HEK293 (cell line): Measurements from ENCODE around the gene FRY.

Experiments
- CTCF ChIA-PET: fragments of 350-600 bp; formaldehyde crosslinking; extraction: SDS; loops from one replicate; lab custom pipeline; 2021; ENCODE audit warnings: antibody characterized with exemption; lab: Yijun Ruan, JAX
- POLR2A ChIA-PET: fragments of 300-600 bp; formaldehyde crosslinking; extraction: SDS; loops from one replicate; lab custom pipeline; 2020; ENCODE audit warnings: antibody characterized with exemption, inconsistent platforms; lab: Yijun Ruan, JAX
- H3K27ac ChIP-seq: fragments of 200-500 bp; sonication (Bioruptor generic); 2 replicates; pipeline ENCODE4 v1.5.1; 2014; ENCODE audit warnings: low read depth, low read length, control low read depth, inconsistent platforms; ENCODE audit errors: extremely low read depth
- H3K36me3 ChIP-seq, 2 experiments: fragments of 200-500 bp in 1 of 2; sonication (Bioruptor generic) in 1 of 2; 1 replicate in 1 of 2; 2 replicates in 1 of 2; pipeline ENCODE4 v1.5.1; 2014 to 2017; ENCODE audit warnings: inconsistent platforms in 2 of 2, low read length in 2 of 2; ENCODE audit not compliant: control insufficient read depth in 2 of 2, insufficient read depth in 1 of 2
- H3K4me1 ChIP-seq: fragments of 200-500 bp; sonication (Bioruptor generic); 2 replicates; pipeline ENCODE4 v1.5.1; 2014; ENCODE audit warnings: mild to moderate bottlenecking, low read length, inconsistent platforms; ENCODE audit not compliant: control insufficient read depth, insufficient read depth
- H3K4me3 ChIP-seq: 2 replicates; pipeline ENCODE4 v1.5.1; 2011; ENCODE audit warnings: low read depth, mild to moderate bottlenecking, control low read depth, low read length, moderate library complexity
- H3K9me3 ChIP-seq: fragments of 200-500 bp; sonication (Bioruptor generic); 2 replicates; pipeline ENCODE4 v1.5.1; 2014; ENCODE audit warnings: low read depth, low read length, inconsistent platforms; ENCODE audit not compliant: control insufficient read depth, insufficient read depth
- GFI1B ChIP-seq: fragments of 450-650 bp; formaldehyde crosslinking; IDR thresholded peaks from 2 replicates; pipeline ENCODE4 v1.5.1; 2016; ENCODE audit warnings: missing biosample characterization, missing genetic modification characterization
- MEIS1 ChIP-seq: sonication (generic); formaldehyde crosslinking; IDR thresholded peaks from 2 replicates; pipeline ENCODE4 v1.8.1; 2022; ENCODE audit warnings: missing genetic modification reagents, mild to moderate bottlenecking, borderline replicate concordance
- PRDM1 ChIP-seq: fragments of 450-650 bp; formaldehyde crosslinking; IDR thresholded peaks from 2 replicates; pipeline ENCODE4; 2016; ENCODE audit warnings: missing biosample characterization, missing genetic modification characterization
- ZBTB17 ChIP-seq: fragments of 450-650 bp; formaldehyde crosslinking; IDR thresholded peaks from 2 replicates; pipeline ENCODE4 v1.5.1; 2016; ENCODE audit warnings: missing biosample characterization, missing genetic modification characterization
- ZNF121 ChIP-seq: fragments of 450-650 bp; formaldehyde crosslinking; IDR thresholded peaks from 2 replicates; pipeline ENCODE4 v1.5.1; 2016; ENCODE audit warnings: missing biosample characterization, missing genetic modification characterization
- ZNF140 ChIP-seq: fragments of 450-650 bp; formaldehyde crosslinking; IDR thresholded peaks from 2 replicates; pipeline ENCODE4 v1.5.1; 2016; ENCODE audit warnings: missing biosample characterization, missing genetic modification characterization
- ZNF157 ChIP-seq: fragments of 450-650 bp; formaldehyde crosslinking; IDR thresholded peaks from 2 replicates; pipeline ENCODE4 v1.5.1; 2016; ENCODE audit warnings: missing biosample characterization, missing genetic modification characterization
- ZNF202 ChIP-seq: fragments of 450-650 bp; formaldehyde crosslinking; IDR thresholded peaks from 2 replicates; pipeline ENCODE4 v1.5.1; 2016; ENCODE audit warnings: missing biosample characterization, missing genetic modification characterization, borderline replicate concordance
- ZNF302 ChIP-seq: fragments of 450-650 bp; formaldehyde crosslinking; IDR thresholded peaks from 2 replicates; pipeline ENCODE4 v1.5.1; 2016; ENCODE audit warnings: missing biosample characterization, missing genetic modification characterization, low read depth
- ZNF529 ChIP-seq: fragments of 450-650 bp; formaldehyde crosslinking; IDR thresholded peaks from 2 replicates; pipeline ENCODE4 v1.5.1; 2017; ENCODE audit warnings: missing genetic modification characterization, missing biosample characterization; ENCODE audit not compliant: insufficient replicate concordance
- ZNF548 ChIP-seq: fragments of 450-650 bp; formaldehyde crosslinking; IDR thresholded peaks from 2 replicates; pipeline ENCODE4 v1.5.1; 2016; ENCODE audit warnings: missing biosample characterization, missing genetic modification characterization
- ZNF558 ChIP-seq: fragments of 450-650 bp; formaldehyde crosslinking; IDR thresholded peaks from 2 replicates; pipeline ENCODE4 v1.5.1; 2016; ENCODE audit warnings: missing biosample characterization, missing genetic modification characterization
- ZNF560 ChIP-seq: fragments of 450-650 bp; formaldehyde crosslinking; IDR thresholded peaks from 2 replicates; pipeline ENCODE4 v1.5.1; 2017; ENCODE audit warnings: missing biosample characterization, missing genetic modification characterization, borderline replicate concordance
- ZNF610 ChIP-seq: fragments of 450-650 bp; formaldehyde crosslinking; IDR thresholded peaks from 2 replicates; pipeline ENCODE4 v1.5.1; 2016; ENCODE audit warnings: missing biosample characterization, missing genetic modification characterization, borderline replicate concordance
- ZNF654 ChIP-seq: fragments of 450-650 bp; formaldehyde crosslinking; IDR thresholded peaks from 2 replicates; pipeline ENCODE4 v1.5.1; 2016; ENCODE audit warnings: low read depth, missing biosample characterization, missing genetic modification characterization
- ZNF747 ChIP-seq: fragments of 450-650 bp; formaldehyde crosslinking; IDR thresholded peaks from 2 replicates; pipeline ENCODE4 v1.5.1; 2016; ENCODE audit warnings: missing biosample characterization, missing genetic modification characterization
- ZNF843 ChIP-seq: fragments of 450-650 bp; formaldehyde crosslinking; IDR thresholded peaks from 2 replicates; pipeline ENCODE4 v1.5.1; 2016; ENCODE audit warnings: missing biosample characterization, missing genetic modification characterization
- ZSCAN23 ChIP-seq: fragments of 450-650 bp; formaldehyde crosslinking; IDR thresholded peaks from 2 replicates; pipeline ENCODE4 v1.5.1; 2016; ENCODE audit warnings: missing biosample characterization, missing genetic modification characterization
- TF ChIP-seq, protein P1 (sequence below): fragments of 450-650 bp; formaldehyde crosslinking; IDR thresholded peaks from 2 replicates; pipeline ENCODE4 v1.5.1; 2016; ENCODE audit warnings: missing biosample characterization, missing genetic modification characterization
- TF ChIP-seq, protein P2 (sequence below): fragments of 450-650 bp; formaldehyde crosslinking; IDR thresholded peaks from 2 replicates; pipeline ENCODE4 v1.5.1; 2017; ENCODE audit warnings: missing biosample characterization, mild to moderate bottlenecking, missing genetic modification characterization, moderate library complexity
- TF ChIP-seq, protein P3 (sequence below): fragments of 450-650 bp; formaldehyde crosslinking; IDR thresholded peaks from 2 replicates; pipeline ENCODE4 v1.5.1; 2017; ENCODE audit warnings: missing biosample characterization, missing genetic modification characterization
- TF ChIP-seq, protein P4 (sequence below): fragments of 450-650 bp; formaldehyde crosslinking; conservative IDR thresholded peaks from 2 replicates; pipeline ENCODE4 v1.5.1; 2016; ENCODE audit warnings: low read depth, missing biosample characterization, missing genetic modification characterization

The FRY gene

DNA sequence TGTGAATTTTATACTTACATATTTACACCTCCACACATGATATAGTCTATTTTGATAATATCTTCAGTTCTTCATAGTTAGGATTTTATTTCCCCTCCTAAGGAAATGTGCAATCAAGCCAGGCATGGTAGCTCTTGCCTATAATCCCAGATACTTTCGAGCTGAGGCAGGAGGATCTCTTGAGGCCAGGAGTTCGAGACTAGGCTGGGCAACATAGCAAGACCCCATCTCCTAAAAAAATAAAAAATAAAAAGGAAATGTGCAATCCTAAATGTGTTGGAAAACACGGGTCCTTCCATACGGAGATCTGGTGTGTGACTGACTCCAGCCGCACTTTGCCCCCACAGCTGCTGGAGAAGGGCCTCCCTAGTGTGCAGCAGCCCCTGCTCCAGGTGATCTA lies 212.1 kb downstream of the FRY start:
- no peaks in the 10 kb centered on the region for H3K36me3 ChIP-seq
- no peak overlapping the region for H3K4me3 ChIP-seq
- H3K9me3 ChIP-seq = no peaks in the 10 kb centered on the region
- H3K4me1 ChIP-seq = no peaks in the 10 kb centered on the region
- TF ChIP-seq ZNF121 (tag by site-specific recombination) (0 out of 2 replicates have a peak, but pooled peaks have one; percentile 16), ZNF843 (tag by site-specific recombination) (no peak), GFI1B (no peak), ZNF560 (tag by site-specific recombination) (no peak)
- no peak overlapping the region for H3K27ac ChIP-seq
- POLR2A ChIA-PET = no interaction called here
- CTCF ChIA-PET = interaction anchor here (1.0 to 4.1 kb wide), 2 partner anchors 11 to 334 kb away, joined by 5 to 22 read pairs; no protein-coding TSS in a partner anchor

DNA sequence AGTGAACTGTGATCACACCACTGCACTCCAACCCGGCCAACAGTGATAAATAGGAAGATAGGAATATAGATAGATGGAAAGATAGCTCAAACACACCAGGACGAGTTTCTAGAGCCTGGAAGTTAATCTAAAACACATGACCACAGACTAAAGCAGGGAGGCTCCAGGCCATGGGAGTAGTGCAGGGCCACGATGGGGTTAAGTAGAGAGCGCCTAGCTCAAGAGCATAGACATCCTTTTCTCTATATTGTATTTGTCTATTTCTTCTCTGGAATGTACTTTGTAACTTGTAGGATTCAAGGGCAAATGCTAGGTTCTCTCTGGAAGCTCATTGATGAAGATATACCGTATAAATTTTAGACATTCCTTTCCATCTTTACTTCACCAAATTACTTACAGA lies 214.0 kb downstream of the FRY start:
- ChIA-PET POLR2A (no interaction called here), CTCF (interaction anchor here (0.6 to 4.1 kb wide), 17 partner anchors 8 to 867 kb away, joined by 3 to 22 read pairs (median 4); no protein-coding TSS in a partner anchor)
- Histone ChIP-seq H3K27ac (no peak overlapping the region), H3K9me3 (no peaks in the 10 kb centered on the region), H3K36me3 (no peaks in the 10 kb centered on the region), H3K4me3 (no peak overlapping the region), H3K4me1 (no peaks in the 10 kb centered on the region)
- TF ChIP-seq ZNF654 (tag by site-specific recombination) = no peak
- no peak for TF ChIP-seq ZNF747 (tag by site-specific recombination)
- no peak for TF ChIP-seq ZNF302 (tag by site-specific recombination)
- TF ChIP-seq ZNF140 (tag by site-specific recombination) = no peak
- TF ChIP-seq ZNF558 (tag by site-specific recombination) = no peak
- no peak for TF ChIP-seq PRDM1 (tag by site-specific recombination)
- no peak for TF ChIP-seq MEIS1 (CRISPR knock-in tag)
- TF ChIP-seq, protein P1, sequence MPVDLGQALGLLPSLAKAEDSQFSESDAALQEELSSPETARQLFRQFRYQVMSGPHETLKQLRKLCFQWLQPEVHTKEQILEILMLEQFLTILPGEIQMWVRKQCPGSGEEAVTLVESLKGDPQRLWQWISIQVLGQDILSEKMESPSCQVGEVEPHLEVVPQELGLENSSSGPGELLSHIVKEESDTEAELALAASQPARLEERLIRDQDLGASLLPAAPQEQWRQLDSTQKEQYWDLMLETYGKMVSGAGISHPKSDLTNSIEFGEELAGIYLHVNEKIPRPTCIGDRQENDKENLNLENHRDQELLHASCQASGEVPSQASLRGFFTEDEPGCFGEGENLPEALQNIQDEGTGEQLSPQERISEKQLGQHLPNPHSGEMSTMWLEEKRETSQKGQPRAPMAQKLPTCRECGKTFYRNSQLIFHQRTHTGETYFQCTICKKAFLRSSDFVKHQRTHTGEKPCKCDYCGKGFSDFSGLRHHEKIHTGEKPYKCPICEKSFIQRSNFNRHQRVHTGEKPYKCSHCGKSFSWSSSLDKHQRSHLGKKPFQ (tag by site-specific recombination) = no peak
- TF ChIP-seq ZNF548 (tag by site-specific recombination) = no peak
- TF ChIP-seq ZBTB17 (tag by site-specific recombination) = no peak
- no peak for TF ChIP-seq ZNF202 (tag by site-specific recombination)
- TF ChIP-seq, protein P2, sequence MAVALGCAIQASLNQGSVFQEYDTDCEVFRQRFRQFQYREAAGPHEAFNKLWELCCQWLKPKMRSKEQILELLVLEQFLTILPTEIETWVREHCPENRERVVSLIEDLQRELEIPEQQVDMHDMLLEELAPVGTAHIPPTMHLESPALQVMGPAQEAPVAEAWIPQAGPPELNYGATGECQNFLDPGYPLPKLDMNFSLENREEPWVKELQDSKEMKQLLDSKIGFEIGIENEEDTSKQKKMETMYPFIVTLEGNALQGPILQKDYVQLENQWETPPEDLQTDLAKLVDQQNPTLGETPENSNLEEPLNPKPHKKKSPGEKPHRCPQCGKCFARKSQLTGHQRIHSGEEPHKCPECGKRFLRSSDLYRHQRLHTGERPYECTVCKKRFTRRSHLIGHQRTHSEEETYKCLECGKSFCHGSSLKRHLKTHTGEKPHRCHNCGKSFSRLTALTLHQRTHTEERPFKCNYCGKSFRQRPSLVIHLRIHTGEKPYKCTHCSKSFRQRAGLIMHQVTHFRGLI (tag by site-specific recombination) = no peak
- TF ChIP-seq ZNF529 (tag by site-specific recombination) = no peak
- TF ChIP-seq ZNF610 (tag by site-specific recombination) = no peak
- TF ChIP-seq ZNF157 (tag by site-specific recombination) = no peak
- TF ChIP-seq, protein P3, sequence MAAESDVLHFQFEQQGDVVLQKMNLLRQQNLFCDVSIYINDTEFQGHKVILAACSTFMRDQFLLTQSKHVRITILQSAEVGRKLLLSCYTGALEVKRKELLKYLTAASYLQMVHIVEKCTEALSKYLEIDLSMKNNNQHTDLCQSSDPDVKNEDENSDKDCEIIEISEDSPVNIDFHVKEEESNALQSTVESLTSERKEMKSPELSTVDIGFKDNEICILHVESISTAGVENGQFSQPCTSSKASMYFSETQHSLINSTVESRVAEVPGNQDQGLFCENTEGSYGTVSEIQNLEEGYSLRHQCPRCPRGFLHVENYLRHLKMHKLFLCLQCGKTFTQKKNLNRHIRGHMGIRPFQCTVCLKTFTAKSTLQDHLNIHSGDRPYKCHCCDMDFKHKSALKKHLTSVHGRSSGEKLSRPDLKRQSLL (tag by site-specific recombination) = no peak
- TF ChIP-seq ZSCAN23 (tag by site-specific recombination) = no peak
- TF ChIP-seq, protein P4, sequence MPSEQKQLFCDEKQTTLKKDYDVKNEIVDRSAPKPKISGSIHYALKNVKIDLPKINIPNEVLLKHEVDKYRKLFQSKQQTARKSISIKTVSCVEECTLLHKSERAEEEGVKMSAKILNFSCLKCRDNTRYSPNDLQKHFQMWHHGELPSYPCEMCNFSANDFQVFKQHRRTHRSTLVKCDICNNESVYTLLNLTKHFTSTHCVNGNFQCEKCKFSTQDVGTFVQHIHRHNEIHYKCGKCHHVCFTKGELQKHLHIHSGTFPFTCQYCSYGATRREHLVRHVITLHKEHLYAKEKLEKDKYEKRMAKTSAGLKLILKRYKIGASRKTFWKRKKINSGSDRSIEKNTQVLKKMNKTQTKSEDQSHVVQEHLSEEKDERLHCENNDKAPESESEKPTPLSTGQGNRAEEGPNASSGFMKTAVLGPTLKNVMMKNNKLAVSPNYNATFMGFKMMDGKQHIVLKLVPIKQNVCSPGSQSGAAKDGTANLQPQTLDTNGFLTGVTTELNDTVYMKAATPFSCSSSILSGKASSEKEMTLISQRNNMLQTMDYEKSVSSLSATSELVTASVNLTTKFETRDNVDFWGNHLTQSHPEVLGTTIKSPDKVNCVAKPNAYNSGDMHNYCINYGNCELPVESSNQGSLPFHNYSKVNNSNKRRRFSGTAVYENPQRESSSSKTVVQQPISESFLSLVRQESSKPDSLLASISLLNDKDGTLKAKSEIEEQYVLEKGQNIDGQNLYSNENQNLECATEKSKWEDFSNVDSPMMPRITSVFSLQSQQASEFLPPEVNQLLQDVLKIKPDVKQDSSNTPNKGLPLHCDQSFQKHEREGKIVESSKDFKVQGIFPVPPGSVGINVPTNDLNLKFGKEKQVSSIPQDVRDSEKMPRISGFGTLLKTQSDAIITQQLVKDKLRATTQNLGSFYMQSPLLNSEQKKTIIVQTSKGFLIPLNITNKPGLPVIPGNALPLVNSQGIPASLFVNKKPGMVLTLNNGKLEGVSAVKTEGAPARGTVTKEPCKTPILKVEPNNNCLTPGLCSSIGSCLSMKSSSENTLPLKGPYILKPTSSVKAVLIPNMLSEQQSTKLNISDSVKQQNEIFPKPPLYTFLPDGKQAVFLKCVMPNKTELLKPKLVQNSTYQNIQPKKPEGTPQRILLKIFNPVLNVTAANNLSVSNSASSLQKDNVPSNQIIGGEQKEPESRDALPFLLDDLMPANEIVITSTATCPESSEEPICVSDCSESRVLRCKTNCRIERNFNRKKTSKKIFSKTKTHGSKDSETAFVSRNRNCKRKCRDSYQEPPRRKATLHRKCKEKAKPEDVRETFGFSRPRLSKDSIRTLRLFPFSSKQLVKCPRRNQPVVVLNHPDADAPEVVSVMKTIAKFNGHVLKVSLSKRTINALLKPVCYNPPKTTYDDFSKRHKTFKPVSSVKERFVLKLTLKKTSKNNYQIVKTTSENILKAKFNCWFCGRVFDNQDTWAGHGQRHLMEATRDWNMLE (tag by site-specific recombination) = no peak
